ENCODE results near the gene YES1. TPM values are rescaled to one million over a fixed set of nuclear protein-coding genes. Genes with fewer than 3 reads are reported as not detected.

YES1 gene
- polyA plus RNA-seq, 1 experiment, result 11.3 TPM

GRCh38 chr18:824179-824578 is 12.1 kb upstream of the YES1 start:
- Histone ChIP-seq H3K4me3 (ENCODE audit: low read depth, low read length) (no peak overlapping the region), H3K36me3 (ENCODE audit: control insufficient read depth, insufficient read depth, low read length) (no peaks in the 10 kb centered on the region), H3K27me3 (ENCODE audit: control insufficient read depth, insufficient read depth, low read length) (no peaks in the 10 kb centered on the region)
- no peak for DNase-seq (ENCODE audit: low read depth)
- CTCF ChIA-PET, result interaction anchor here (0.8 to 4.3 kb wide), 2 partner anchors 13 to 200 kb away, joined by 3 to 20 read pairs; no protein-coding TSS in a partner anchor
- no peak for TF ChIP-seq CTCF (IDR thresholded peaks at IDR 0.05; ENCODE audit: insufficient read depth, low read depth, low read length)
- POLR2A ChIA-PET, result no interaction called here

- H3K36me3 ChIP-seq (ENCODE audit: control insufficient read depth, insufficient read depth, low read length), result no peaks in the 10 kb centered on the region
- TF ChIP-seq CTCF (IDR thresholded peaks at IDR 0.05; ENCODE audit: insufficient read depth, low read depth, low read length), result no peak
- ChIA-PET CTCF (interaction anchor here (0.8 to 3.8 kb wide), 3 partner anchors 10 to 196 kb away, joined by 3 to 25 read pairs (median 4); no protein-coding TSS in a partner anchor), POLR2A (no interaction called here)
- no peaks in the 10 kb centered on the region for H3K27me3 ChIP-seq (ENCODE audit: control insufficient read depth, insufficient read depth, low read length)
- no peak overlapping the region for H3K4me3 ChIP-seq (ENCODE audit: low read depth, low read length)
- no peak for DNase-seq (ENCODE audit: low read depth)
Measured at GRCh38 chr18:820591-821165, 8.6 kb upstream of the YES1 start.

- CTCF ChIA-PET, result interaction anchor here (2.7 kb wide), 1 partner anchor 14 kb away, joined by 13 read pairs; no protein-coding TSS in a partner anchor
- Histone ChIP-seq H3K27me3 (ENCODE audit: control insufficient read depth, insufficient read depth, low read length) (no peaks in the 10 kb centered on the region), H3K4me3 (ENCODE audit: low read depth, low read length) (no peak overlapping the region), H3K36me3 (ENCODE audit: control insufficient read depth, insufficient read depth, low read length) (no peaks in the 10 kb centered on the region; the same call in 1 of the 2 replicates)
- no peak for TF ChIP-seq CTCF (IDR thresholded peaks at IDR 0.05; ENCODE audit: insufficient read depth, low read depth, low read length)
- DNase-seq (ENCODE audit: low read depth), result no peak
- POLR2A ChIA-PET, result no interaction called here
Measured at GRCh38 chr18:816869-817268, 4.8 kb upstream of the YES1 start.

- H3K36me3 ChIP-seq (ENCODE audit: control insufficient read depth, insufficient read depth, low read length), result no peaks in the 10 kb centered on the region; the same call in 1 of the 2 replicates
- DNase-seq (ENCODE audit: low read depth), result no peak
- CTCF ChIA-PET, result interaction anchor here (2.7 kb wide), 1 partner anchor 15 kb away, joined by 13 read pairs; no protein-coding TSS in a partner anchor
- POLR2A ChIA-PET, result no interaction called here
- no peak for TF ChIP-seq CTCF (IDR thresholded peaks at IDR 0.05; ENCODE audit: insufficient read depth, low read depth, low read length)
- no peaks in the 10 kb centered on the region for H3K27me3 ChIP-seq (ENCODE audit: control insufficient read depth, insufficient read depth, low read length)
- no peak overlapping the region for H3K4me3 ChIP-seq (ENCODE audit: low read depth, low read length)
Measured at GRCh38 chr18:816088-816653, 4.1 kb upstream of the YES1 start.

GRCh38 chr18:815353-815752 is 3.3 kb upstream of the YES1 start:
- no peak for DNase-seq (ENCODE audit: low read depth)
- Histone ChIP-seq H3K36me3 (ENCODE audit: control insufficient read depth, insufficient read depth, low read length) (no peaks in the 10 kb centered on the region; the same call in 1 of the 2 replicates), H3K27me3 (ENCODE audit: control insufficient read depth, insufficient read depth, low read length) (no peaks in the 10 kb centered on the region), H3K4me3 (ENCODE audit: low read depth, low read length) (no peak overlapping the region)
- CTCF ChIA-PET, result no interaction called here
- no peak for TF ChIP-seq CTCF (IDR thresholded peaks at IDR 0.05; ENCODE audit: insufficient read depth, low read depth, low read length)
- POLR2A ChIA-PET, result no interaction called here

Measured in BJ (cell line).